T-helper 1 cell treated with Interleukin-12 subunit alpha and Interleukin-12 subunit beta and Interleukin-4 antibody, amounts not matched to agents 30 μg/mL and 1 μg/mL, for 36 hours (primary cell): ENCODE measurements around the gene TMEM263.
"Not testable (repeated sequence)": the region's sequence is repeated elsewhere in the genome, so short reads cannot be mapped to it uniquely, and the experiment has no call there.

ENCODE experiments used
- H3K27ac Mint-ChIP-seq: one replicate; pipeline ENCODE4 v1.8.0; 2021; ENCODE audit warnings: mild to moderate bottlenecking, mixed read lengths
- H3K27me3 Mint-ChIP-seq: one replicate; pipeline ENCODE4 v1.8.0; 2021; ENCODE audit warnings: low read depth, mixed read lengths
- H3K36me3 Mint-ChIP-seq: one replicate; pipeline ENCODE4 v1.8.0; 2021; ENCODE audit warnings: low read depth, mixed read lengths
- H3K4me1 Mint-ChIP-seq: one replicate; pipeline ENCODE4 v1.8.0; 2021; ENCODE audit warnings: low read depth, mixed read lengths
- H3K4me3 Mint-ChIP-seq: one replicate; pipeline ENCODE4 v1.8.0; 2021; ENCODE audit warnings: mild to moderate bottlenecking, moderate library complexity, mixed read lengths
- H3K9me3 Mint-ChIP-seq: one replicate; pipeline ENCODE4 v1.8.0; 2021; ENCODE audit warnings: mixed read lengths

Gene TMEM263

GRCh38 chr12:106986625-106987389, 31.1 kb downstream of the TMEM263 start, which contains the start of gene MTERF2:
Gene MTERF2 (minus strand): TSS chr12:106987146. CDS start chr12:106978714, 8,432 bp downstream.
- Mint-ChIP-seq H3K9me3 (no peaks in the 10 kb centered on the region), H3K27me3 (no peaks in the 10 kb centered on the region), H3K36me3 (peaks cover 19% of the 10 kb centered on the region), H3K27ac (peak within 1 kb of the TSS; percentile 68), H3K4me3 (peak within 1 kb of the TSS; percentile 91), H3K4me1 (peaks cover 27% of the 10 kb centered on the region)

DNA sequence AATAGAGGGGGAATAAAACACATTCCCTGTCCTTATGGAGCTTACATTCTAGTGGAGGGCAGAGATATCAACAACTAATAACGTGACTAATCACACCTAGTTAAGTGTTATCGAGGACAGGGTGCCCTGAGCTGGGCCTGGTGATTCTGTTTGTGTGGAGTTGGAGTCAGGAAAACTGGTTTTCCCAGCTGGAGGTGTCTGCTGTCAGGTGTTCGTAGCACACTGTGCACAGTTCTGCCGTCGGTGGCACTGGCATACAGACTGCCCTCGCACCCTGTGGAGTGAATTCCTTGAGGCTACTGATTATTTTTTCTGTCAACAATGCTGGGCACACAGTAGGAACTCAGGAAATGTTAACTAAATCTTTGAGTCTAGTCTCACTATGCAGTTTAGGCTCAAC, 32.1 kb downstream of the TMEM263 start:
- Mint-ChIP-seq H3K36me3 (peaks cover 19% of the 10 kb centered on the region), H3K27ac (no peak overlapping the region), H3K4me3 (peak overlapping the region; percentile 91), H3K27me3 (no peaks in the 10 kb centered on the region), H3K9me3 (no peaks in the 10 kb centered on the region), H3K4me1 (peaks cover 27% of the 10 kb centered on the region)

DNA sequence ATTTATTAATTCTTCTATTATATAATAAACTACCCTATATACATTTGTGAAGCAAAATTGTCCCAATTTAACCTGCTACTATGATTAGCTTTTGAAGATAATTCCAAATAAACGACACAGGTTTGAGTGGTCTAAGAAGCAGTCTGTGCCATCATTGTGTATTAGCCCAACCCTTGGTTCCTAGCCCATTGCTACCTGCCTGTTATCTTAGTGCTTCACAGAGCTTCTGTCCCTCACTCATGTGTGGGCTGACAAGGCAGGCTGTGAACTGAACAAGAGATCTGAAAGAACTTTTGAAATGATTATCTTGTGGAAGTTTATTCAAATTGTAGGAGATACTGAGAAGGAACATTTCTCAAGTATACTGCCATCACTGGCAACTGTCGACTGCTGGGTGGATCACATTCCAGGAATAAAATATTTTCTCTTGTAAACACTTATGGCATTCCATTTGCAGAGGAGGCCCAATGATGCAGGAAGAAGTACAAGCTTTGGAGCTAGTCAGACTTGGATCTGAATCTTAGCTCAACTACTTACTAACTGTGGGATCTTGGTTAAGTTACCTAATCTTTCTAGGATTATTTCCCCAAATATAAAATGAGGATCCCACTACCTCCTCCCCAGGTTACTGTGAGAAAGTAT, 39.0 kb downstream of the TMEM263 start:
- H3K36me3 Mint-ChIP-seq = peaks cover 12% of the 10 kb centered on the region
- no peak overlapping the region for H3K4me3 Mint-ChIP-seq
- H3K27me3 Mint-ChIP-seq = no peaks in the 10 kb centered on the region
- H3K4me1 Mint-ChIP-seq = no peaks in the 10 kb centered on the region
- H3K9me3 Mint-ChIP-seq = no peaks in the 10 kb centered on the region
- no peak overlapping the region for H3K27ac Mint-ChIP-seq

DNA sequence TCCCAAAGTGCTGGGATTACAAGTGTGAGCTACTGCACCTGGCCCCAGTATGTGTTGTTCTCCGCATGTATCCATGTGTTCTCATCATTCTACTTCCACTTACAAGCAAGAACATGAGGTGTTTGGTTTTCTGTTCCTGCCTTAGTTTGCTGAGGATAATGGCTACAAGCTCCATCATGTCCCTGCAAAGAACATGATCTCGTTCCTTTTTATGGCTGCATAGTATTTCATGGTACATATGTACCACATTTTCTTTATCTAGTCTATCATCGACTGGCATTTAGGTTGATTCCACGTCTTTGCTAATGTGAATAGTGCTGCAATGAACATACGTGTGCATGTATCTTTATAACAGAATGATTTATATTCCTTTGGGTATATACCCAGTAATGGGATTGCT, 40.4 kb downstream of the TMEM263 start:
- not testable (repeated sequence) for H3K4me3 Mint-ChIP-seq, H3K4me1 Mint-ChIP-seq, H3K27me3 Mint-ChIP-seq, H3K9me3 Mint-ChIP-seq, H3K27ac Mint-ChIP-seq
- H3K36me3 Mint-ChIP-seq = peaks cover 12% of the 10 kb centered on the region

DNA sequence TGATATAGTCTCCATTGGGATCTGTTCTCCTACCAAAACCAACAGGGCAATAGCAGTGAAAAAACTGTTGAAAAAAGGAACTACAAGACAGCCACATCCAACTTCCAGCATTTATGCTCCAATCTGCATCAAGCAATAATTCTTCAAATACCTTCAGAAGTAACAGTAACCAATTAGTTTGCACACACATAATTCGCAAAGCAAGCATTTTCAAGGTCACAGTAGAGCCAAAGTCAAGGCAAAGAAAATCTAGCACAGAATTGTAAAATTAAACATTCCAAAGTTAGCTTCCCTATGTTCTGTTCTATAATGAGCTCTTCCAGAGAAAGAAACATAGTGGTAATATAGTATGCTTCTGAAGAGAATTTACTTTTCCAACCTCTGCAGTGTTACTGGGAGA, 42.2 kb downstream of the TMEM263 start:
- H3K36me3 Mint-ChIP-seq = peaks cover 17% of the 10 kb centered on the region
- no peak overlapping the region for H3K4me3 Mint-ChIP-seq
- no peak overlapping the region for H3K27ac Mint-ChIP-seq

DNA sequence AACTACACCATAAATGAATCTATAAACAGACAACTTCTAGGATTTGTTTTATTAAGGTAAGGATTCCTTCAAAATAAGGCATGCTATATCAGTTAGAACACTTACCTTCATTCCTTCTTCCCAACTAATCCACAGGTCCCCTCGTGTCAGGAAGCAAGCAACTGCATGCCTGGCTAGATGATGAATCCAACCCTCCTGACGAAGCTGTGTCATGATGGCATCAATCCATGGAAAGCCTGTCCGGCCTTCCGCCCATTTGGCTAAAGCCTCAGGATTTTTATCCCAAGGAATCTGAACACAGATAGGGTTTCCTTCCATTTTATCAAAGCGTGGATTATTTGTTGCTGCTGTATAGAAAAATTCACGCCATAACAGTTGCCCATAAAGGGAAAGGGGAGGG, 43.7 kb downstream of the TMEM263 start:
- Mint-ChIP-seq H3K4me1 (no peaks in the 10 kb centered on the region), H3K36me3 (peaks cover 17% of the 10 kb centered on the region), H3K9me3 (no peaks in the 10 kb centered on the region), H3K4me3 (no peak overlapping the region), H3K27me3 (no peaks in the 10 kb centered on the region), H3K27ac (no peak overlapping the region)

More for the DNA sequence above, 42.2 kb downstream of the TMEM263 start:
- Mint-ChIP-seq H3K4me1 (no peaks in the 10 kb centered on the region), H3K9me3 (no peaks in the 10 kb centered on the region), H3K27me3 (no peaks in the 10 kb centered on the region)

- not testable (repeated sequence) for H3K27ac Mint-ChIP-seq, H3K27me3 Mint-ChIP-seq, H3K9me3 Mint-ChIP-seq, H3K36me3 Mint-ChIP-seq, H3K4me1 Mint-ChIP-seq, H3K4me3 Mint-ChIP-seq
Observed at GRCh38 chr12:107002665-107003064, 47.0 kb downstream of the TMEM263 start.

- Mint-ChIP-seq H3K9me3 (no peaks in the 10 kb centered on the region), H3K4me1 (no peaks in the 10 kb centered on the region), H3K4me3 (no peak overlapping the region), H3K36me3 (peaks cover 3% of the 10 kb centered on the region), H3K27me3 (no peaks in the 10 kb centered on the region), H3K27ac (no peak overlapping the region)
Observed at GRCh38 chr12:107007411-107007810, 51.7 kb downstream of the TMEM263 start.

DNA sequence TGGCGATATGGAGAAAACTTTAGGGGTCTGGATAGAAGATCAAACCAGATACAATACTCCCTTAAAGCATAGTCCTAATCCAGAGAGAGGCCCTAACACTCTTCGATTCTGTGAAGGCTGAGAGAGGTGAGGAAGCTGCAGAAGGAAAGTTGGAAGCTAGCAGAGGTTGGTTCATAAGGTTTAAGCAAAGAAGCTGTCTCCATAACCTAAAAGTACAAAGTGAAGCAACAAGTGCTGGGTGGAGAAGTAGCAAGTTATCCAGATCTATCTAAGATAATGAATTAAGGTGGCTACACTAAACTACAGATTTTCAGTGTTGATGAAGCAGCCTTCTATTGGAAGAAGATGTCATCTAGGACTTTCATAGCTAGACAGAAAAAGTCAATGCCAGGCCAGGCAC, 55.8 kb downstream of the TMEM263 start:
- Mint-ChIP-seq H3K4me3 (no peak overlapping the region), H3K4me1 (no peaks in the 10 kb centered on the region), H3K9me3 (no peaks in the 10 kb centered on the region), H3K36me3 (no peaks in the 10 kb centered on the region), H3K27ac (no peak overlapping the region), H3K27me3 (no peaks in the 10 kb centered on the region)

DNA sequence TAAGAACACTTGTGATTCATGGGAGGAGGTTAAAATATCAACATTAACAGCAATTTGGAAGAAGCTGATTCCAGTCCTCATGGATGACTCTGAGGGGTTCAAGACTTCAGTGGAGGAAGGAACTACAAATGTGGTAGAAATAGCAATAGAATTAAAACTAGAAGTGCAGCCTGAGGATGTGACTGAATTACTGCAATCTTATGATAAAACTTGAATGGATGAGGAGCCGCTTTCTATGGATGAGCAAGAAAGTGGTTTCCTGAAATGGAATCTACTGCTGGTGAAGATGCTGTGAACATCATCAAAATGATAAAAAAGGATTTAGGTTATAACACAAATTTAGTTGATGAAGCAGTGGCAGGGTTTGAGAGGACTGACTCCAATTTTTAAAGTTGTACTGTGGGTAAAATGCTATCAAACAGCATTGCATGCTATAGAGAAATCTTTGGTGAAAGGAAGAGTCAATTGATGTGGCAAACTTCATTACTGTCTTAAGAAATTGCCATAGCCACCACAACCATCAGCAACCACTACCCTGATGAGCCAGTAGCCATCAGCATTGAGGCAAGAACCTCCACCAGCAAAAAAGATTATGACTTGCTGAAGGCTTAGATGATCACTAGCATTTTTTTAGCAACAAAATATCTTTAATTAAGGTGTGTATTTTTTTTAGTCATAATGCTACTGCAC, 57.2 kb downstream of the TMEM263 start:
- Mint-ChIP-seq H3K4me1 (no peaks in the 10 kb centered on the region), H3K27ac (no peak overlapping the region), H3K4me3 (no peak overlapping the region), H3K9me3 (no peaks in the 10 kb centered on the region), H3K27me3 (no peaks in the 10 kb centered on the region), H3K36me3 (peaks cover 2% of the 10 kb centered on the region)

- H3K9me3 Mint-ChIP-seq = no peaks in the 10 kb centered on the region
- no peaks in the 10 kb centered on the region for H3K4me1 Mint-ChIP-seq
- H3K27me3 Mint-ChIP-seq = no peaks in the 10 kb centered on the region
- peaks cover 2% of the 10 kb centered on the region for H3K36me3 Mint-ChIP-seq
- no peak overlapping the region for H3K27ac Mint-ChIP-seq
- no peak overlapping the region for H3K4me3 Mint-ChIP-seq
Observed at GRCh38 chr12:107014055-107014454, 58.3 kb downstream of the TMEM263 start.

DNA sequence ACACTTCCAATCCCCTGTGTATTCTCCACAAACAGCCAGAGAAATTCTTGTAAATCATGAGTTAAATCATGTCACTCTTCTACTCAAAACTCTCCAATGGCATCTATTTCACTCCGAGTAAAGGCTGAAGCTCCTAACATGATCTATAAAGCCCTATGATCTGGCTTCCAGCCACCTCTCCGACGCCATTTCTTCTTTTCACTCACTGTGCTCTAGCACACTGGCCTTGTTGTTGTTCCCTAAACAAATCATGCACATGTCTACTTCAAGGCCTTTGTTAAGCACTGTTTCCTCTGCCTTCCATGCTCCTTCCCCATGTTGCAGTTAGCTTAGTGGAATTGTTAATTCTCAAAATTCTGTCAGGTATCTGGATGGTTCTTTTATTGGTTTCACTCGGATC, 61.3 kb downstream of the TMEM263 start:
- Mint-ChIP-seq H3K4me3 (no peak overlapping the region), H3K9me3 (no peaks in the 10 kb centered on the region), H3K27ac (no peak overlapping the region), H3K27me3 (no peaks in the 10 kb centered on the region), H3K4me1 (no peaks in the 10 kb centered on the region), H3K36me3 (peaks cover 7% of the 10 kb centered on the region)

GRCh38 chr12:107019546-107019945, 63.8 kb downstream of the TMEM263 start:
- Mint-ChIP-seq H3K36me3 (peaks cover 7% of the 10 kb centered on the region), H3K9me3 (no peaks in the 10 kb centered on the region), H3K4me1 (no peaks in the 10 kb centered on the region), H3K4me3 (no peak overlapping the region), H3K27ac (no peak overlapping the region), H3K27me3 (no peaks in the 10 kb centered on the region)
